ENCODE measurements around the gene CFAP161. TPM values are rescaled to one million over a fixed set of nuclear protein-coding genes. Genes with fewer than 3 reads are reported as not detected.
A peak's percentile ranks its signal among the peaks of the same experiment; 100 is the strongest.

The CFAP161 gene
- polyA plus RNA-seq, 3 donors: not detected

DNA sequence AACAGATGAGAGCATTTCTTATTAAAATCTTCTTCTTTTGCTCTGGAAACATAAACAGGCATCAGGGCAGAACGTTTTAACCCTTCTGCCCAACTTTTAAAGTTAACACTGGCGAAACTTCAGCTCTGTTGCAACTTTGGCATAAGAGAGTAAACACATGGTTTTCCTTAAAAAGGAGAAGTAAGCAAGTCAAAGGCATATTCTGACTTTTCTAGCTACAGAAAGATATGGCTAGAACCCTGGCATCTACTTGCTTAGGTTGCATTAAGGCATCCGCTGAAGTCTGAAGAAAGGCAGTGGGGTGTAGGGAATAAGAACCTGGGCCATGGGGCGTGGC, 49.3 kb downstream of the CFAP161 start:
- H3K36me3 Mint-ChIP-seq: no peaks in the 10 kb centered on the region
- peak overlapping the region in 5 of 7 donors; percentile 13 to 55 (median 46) for H3K27ac Mint-ChIP-seq
- Histone ChIP-seq H3K9ac (ENCODE audit: insufficient read depth, low read length, poor library complexity, severe bottlenecking) (peak overlapping the region; percentile 20), H3K4me1 (ENCODE audit: control insufficient read depth in 1 of 2, insufficient read depth in 2 of 2, low read length in 2 of 2) (peaks cover 15 to 19% of the 10 kb centered on the region in 2 donors), H3K27ac (ENCODE audit: low read depth in 1 of 2, low read length in 2 of 2) (no peak overlapping the region), H3K4me3 (replicated peaks in 1 of 3; ENCODE audit: low read depth in 2 of 3, low read length in 3 of 3) (peak overlapping the region in 1 of 3 experiments; percentile 47), H3K79me2 (ENCODE audit: insufficient read depth, low read length) (no peaks in the 10 kb centered on the region), H3K36me3 (replicated peaks in 1 of 2; ENCODE audit: control insufficient read depth in 1 of 2, insufficient read depth in 2 of 2, low read length in 2 of 2) (no peaks in the 10 kb centered on the region), H4K20me1 (ENCODE audit: insufficient read depth, low read length) (no peaks in the 10 kb centered on the region), H3K27me3 (ENCODE audit: control insufficient read depth in 2 of 2, insufficient read depth in 2 of 2, low read length in 2 of 2) (peaks cover 2 to 17% of the 10 kb centered on the region in 2 donors), H3K4me2 (replicated peaks; ENCODE audit: extremely low read depth, low read length, poor library complexity, severe bottlenecking) (peak overlapping the region; percentile 53), H2AFZ (ENCODE audit: insufficient read depth, low read depth, low read length, poor library complexity, severe bottlenecking) (peak overlapping the region; percentile 58), H3K9me3 (replicated peaks in 1 of 2; ENCODE audit: control insufficient read depth in 1 of 2, insufficient read depth in 1 of 2, low read length in 2 of 2) (no peaks in the 10 kb centered on the region)
- 0% methylated on average over 1 of the region's 4 CpGs for WGBS (ENCODE audit: insufficient coverage)
- intact Hi-C loops (cut with micrococcal nuclease): loop anchor here in 1 of 2 donors (5.0 kb wide), 1 partner anchor 39 kb away; no protein-coding TSS in a partner anchor
- H3K27me3 Mint-ChIP-seq (ENCODE audit: low read depth in 3 of 3): peaks cover 15 to 24% (median 19%) of the 10 kb centered on the region in 3 donors
- peak in 1 of 3 donors; percentile 2 for DNase-seq
- H3K9me3 Mint-ChIP-seq: no peaks in the 10 kb centered on the region
- peak overlapping the region; percentile 61 to 78 for H3K4me3 Mint-ChIP-seq
- peaks cover 18% of the 10 kb centered on the region for H3K4me1 Mint-ChIP-seq
- TF ChIP-seq, protein P1, sequence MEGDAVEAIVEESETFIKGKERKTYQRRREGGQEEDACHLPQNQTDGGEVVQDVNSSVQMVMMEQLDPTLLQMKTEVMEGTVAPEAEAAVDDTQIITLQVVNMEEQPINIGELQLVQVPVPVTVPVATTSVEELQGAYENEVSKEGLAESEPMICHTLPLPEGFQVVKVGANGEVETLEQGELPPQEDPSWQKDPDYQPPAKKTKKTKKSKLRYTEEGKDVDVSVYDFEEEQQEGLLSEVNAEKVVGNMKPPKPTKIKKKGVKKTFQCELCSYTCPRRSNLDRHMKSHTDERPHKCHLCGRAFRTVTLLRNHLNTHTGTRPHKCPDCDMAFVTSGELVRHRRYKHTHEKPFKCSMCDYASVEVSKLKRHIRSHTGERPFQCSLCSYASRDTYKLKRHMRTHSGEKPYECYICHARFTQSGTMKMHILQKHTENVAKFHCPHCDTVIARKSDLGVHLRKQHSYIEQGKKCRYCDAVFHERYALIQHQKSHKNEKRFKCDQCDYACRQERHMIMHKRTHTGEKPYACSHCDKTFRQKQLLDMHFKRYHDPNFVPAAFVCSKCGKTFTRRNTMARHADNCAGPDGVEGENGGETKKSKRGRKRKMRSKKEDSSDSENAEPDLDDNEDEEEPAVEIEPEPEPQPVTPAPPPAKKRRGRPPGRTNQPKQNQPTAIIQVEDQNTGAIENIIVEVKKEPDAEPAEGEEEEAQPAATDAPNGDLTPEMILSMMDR (IDR thresholded peaks at IDR 0.05): no peak

DNA sequence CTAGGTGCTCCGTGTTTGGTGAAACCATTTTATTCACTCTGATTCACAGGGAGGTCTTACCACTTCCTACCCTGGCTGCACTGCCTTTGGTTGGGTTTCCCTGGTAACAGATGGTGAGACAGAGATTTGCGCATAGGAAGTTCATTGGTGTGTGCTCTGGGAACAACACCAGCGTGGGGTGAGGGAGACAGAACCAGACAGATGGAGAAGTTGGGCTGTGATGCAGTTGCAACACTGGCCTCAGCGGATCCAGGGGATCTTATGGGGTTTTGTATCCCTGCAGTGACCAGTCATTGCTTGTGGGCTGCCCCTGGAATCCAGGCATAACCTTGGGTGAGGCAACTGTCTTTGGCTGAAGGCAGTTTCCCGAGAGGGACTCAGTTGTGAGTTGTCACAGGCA, 50.1 kb downstream of the CFAP161 start:
- H3K27ac ChIP-seq (ENCODE audit: low read depth in 1 of 2, low read length in 2 of 2): no peak overlapping the region
- peak overlapping the region in 3 of 7 donors; percentile 46 to 72 (median 47) for H3K27ac Mint-ChIP-seq
- peaks cover 2 to 17% of the 10 kb centered on the region in 2 donors for H3K27me3 ChIP-seq (ENCODE audit: control insufficient read depth in 2 of 2, insufficient read depth in 2 of 2, low read length in 2 of 2)
- H3K4me1 ChIP-seq (ENCODE audit: control insufficient read depth in 1 of 2, insufficient read depth in 2 of 2, low read length in 2 of 2): peaks cover 15 to 19% of the 10 kb centered on the region in 2 donors
- no peak overlapping the region for H3K4me3 ChIP-seq (replicated peaks in 1 of 3; ENCODE audit: low read depth in 2 of 3, low read length in 3 of 3)
- H3K4me3 Mint-ChIP-seq: no peak overlapping the region
- H4K20me1 ChIP-seq (ENCODE audit: insufficient read depth, low read length): no peaks in the 10 kb centered on the region
- no peak overlapping the region for H3K9ac ChIP-seq (ENCODE audit: insufficient read depth, low read length, poor library complexity, severe bottlenecking)
- H3K36me3 ChIP-seq (replicated peaks in 1 of 2; ENCODE audit: control insufficient read depth in 1 of 2, insufficient read depth in 2 of 2, low read length in 2 of 2): no peaks in the 10 kb centered on the region
- 7% methylated on average over 4 of the region's 5 CpGs for WGBS (ENCODE audit: insufficient coverage)
- H3K4me1 Mint-ChIP-seq: peaks cover 18% of the 10 kb centered on the region
- intact Hi-C loops (cut with micrococcal nuclease): loop anchor here in 1 of 2 donors (5.0 kb wide), 1 partner anchor 38 kb away; no protein-coding TSS in a partner anchor
- TF ChIP-seq, protein P1 (IDR thresholded peaks at IDR 0.05): no peak
- peak; percentile 13 to 37 (median 21) for DNase-seq
- no peaks in the 10 kb centered on the region for H3K9me3 ChIP-seq (replicated peaks in 1 of 2; ENCODE audit: control insufficient read depth in 1 of 2, insufficient read depth in 1 of 2, low read length in 2 of 2)
- H2AFZ ChIP-seq (ENCODE audit: insufficient read depth, low read depth, low read length, poor library complexity, severe bottlenecking): no peak overlapping the region
- H3K4me2 ChIP-seq (replicated peaks; ENCODE audit: extremely low read depth, low read length, poor library complexity, severe bottlenecking): no peak overlapping the region
- H3K36me3 Mint-ChIP-seq: no peaks in the 10 kb centered on the region
- H3K9me3 Mint-ChIP-seq: no peaks in the 10 kb centered on the region
- no peaks in the 10 kb centered on the region for H3K79me2 ChIP-seq (ENCODE audit: insufficient read depth, low read length)
- peaks cover 15 to 24% (median 19%) of the 10 kb centered on the region in 3 donors for H3K27me3 Mint-ChIP-seq (ENCODE audit: low read depth in 3 of 3)
